Dermis microvascular lymphatic vessel endothelial cell (primary cell): ENCODE results near the gene MYO18B. TPM values are rescaled to one million over a fixed set of nuclear protein-coding genes. Genes with fewer than 3 reads are reported as not detected.
A peak's percentile ranks its signal among the peaks of the same experiment; 100 is the strongest.
"Not testable (repeated sequence)": the region's sequence is repeated elsewhere in the genome, so short reads cannot be mapped to it uniquely, and the experiment has no call there.

Experiments used
- DNase-seq, 2 donors: peaks; one replicate each; pipeline versions ENCODE4 v3.0.0 to v3.0.0-alpha.2; 2010; ENCODE audit warnings: low read depth in 2 of 2
- total RNA-seq: library from RNA; depleted of rRNA; stranded (reverse); fragments of >200 nt; gene quantifications from 2 replicates; pipeline ENCODE4 v1.2.1, GENCODE V29; 2014

MYO18B gene
- total RNA-seq = under 0.01 TPM in 2 replicates

GRCh38 chr22:25741692-25742626, at the start of gene MYO18B:
TSS of gene MYO18B (plus strand) at chr22:25742188. CDS start at chr22:25761093, 18,905 bp downstream.
- no peak for DNase-seq

- DNase-seq = no peak
Observed at GRCh38 chr22:25692397-25693267, 49.4 kb upstream of the MYO18B start.

- DNase-seq = no peak
Observed at GRCh38 chr22:25693268-25693565, 48.8 kb upstream of the MYO18B start.

- DNase-seq = no peak
Observed at GRCh38 chr22:25694196-25694907, 47.6 kb upstream of the MYO18B start.

- no peak for DNase-seq
Observed at GRCh38 chr22:25695146-25695545, 46.8 kb upstream of the MYO18B start.

GRCh38 chr22:25696763-25697162, 45.2 kb upstream of the MYO18B start:
- DNase-seq = no peak

GRCh38 chr22:25697181-25697664, 44.8 kb upstream of the MYO18B start:
- DNase-seq = no peak

GRCh38 chr22:25697978-25698377, 44.0 kb upstream of the MYO18B start:
- no peak for DNase-seq

GRCh38 chr22:25698461-25698860, 43.5 kb upstream of the MYO18B start:
- no peak for DNase-seq

- DNase-seq = no peak
Observed at GRCh38 chr22:25698978-25699377, 43.0 kb upstream of the MYO18B start.

- no peak for DNase-seq
Observed at GRCh38 chr22:25701056-25701780, 40.8 kb upstream of the MYO18B start.

GRCh38 chr22:25702040-25702439, 39.9 kb upstream of the MYO18B start:
- DNase-seq = peak; percentile 2 to 10

GRCh38 chr22:25702571-25703167, 39.3 kb upstream of the MYO18B start:
- peak in 1 of 2 donors; percentile 7 for DNase-seq

GRCh38 chr22:25704701-25705100, 37.3 kb upstream of the MYO18B start:
- DNase-seq = no peak

- no peak for DNase-seq
Observed at GRCh38 chr22:25706197-25706596, 35.8 kb upstream of the MYO18B start.

GRCh38 chr22:25708430-25708829, 33.6 kb upstream of the MYO18B start:
- not testable (repeated sequence) for DNase-seq

GRCh38 chr22:25709758-25710157, 32.2 kb upstream of the MYO18B start:
- no peak for DNase-seq

GRCh38 chr22:25710501-25710900, 31.5 kb upstream of the MYO18B start:
- no peak for DNase-seq

- no peak for DNase-seq
Observed at GRCh38 chr22:25711491-25711890, 30.5 kb upstream of the MYO18B start.

GRCh38 chr22:25712661-25713400, 29.2 kb upstream of the MYO18B start:
- no peak for DNase-seq
